K562 (cell line): ENCODE data around the gene DNAH1. TPM values are rescaled to one million over a fixed set of nuclear protein-coding genes. Genes with fewer than 3 reads are reported as not detected.

Experiments
- ATAC-seq: fragments of 200-7000 bp; cut with Tn5 transposase; 3 replicates; pipeline ENCODE4 v1.9.1; 2020; ENCODE audit warnings: moderate library complexity
- BruUV-seq: library from RNA; stranded (reverse); fragments of 400-500 nt; replicated peaks from 2 replicates; lab custom pipeline; 2021; lab: Mats Ljungman, UMichigan
- CTCF ChIA-PET: fragments of 300-600 bp; formaldehyde crosslinking; extraction: SDS; loops from one replicate; lab custom pipeline; 2021; ENCODE audit warnings: low intra/inter-chr PET ratio; lab: Yijun Ruan, JAX
- POLR2A ChIA-PET: fragments of 300-600, 350-650 bp; sonication (Branson Sonifier 250); formaldehyde crosslinking; extraction: SDS; loops from one replicate; lab custom pipeline; 2021; ENCODE audit warnings: antibody characterized with exemption, inconsistent platforms; lab: Yijun Ruan, JAX
- DNase-seq, 4 experiments: peaks; one replicate each; pipeline versions ENCODE4 v3.0.0 to v3.0.0-alpha.2; 2011 to 2018; ENCODE audit warnings: low spot score in 3 of 4, mixed read lengths in 3 of 4; ENCODE audit errors: extremely low read depth in 1 of 4
- FAIRE-seq: peaks from 2 replicates; lab custom pipeline; 2011; peaks lifted over from hg19 to GRCh38; lab: Jason Lieb, UNC
- H2AFZ ChIP-seq: 2 replicates; pipeline ENCODE4 v1.6.0; 2011; ENCODE audit warnings: low read depth, low read length, control low read depth, inconsistent platforms
- H3K27ac ChIP-seq: fragments of 200-600 bp; 3 replicates; pipeline ENCODE4 v1.8.0; 2011; ENCODE audit warnings: low read depth, mild to moderate bottlenecking, control low read depth, inconsistent platforms, low read length, moderate library complexity, mixed read lengths; ENCODE audit errors: extremely low read depth
- H3K27me3 ChIP-seq, 2 experiments: fragments of 300-600 bp in 1 of 2; 2 replicates in 1 of 2; 3 replicates in 1 of 2; pipeline versions ENCODE4 v1.6.0 to v1.8.0; 2011; ENCODE audit warnings: inconsistent platforms in 2 of 2, low read length in 2 of 2, mild to moderate bottlenecking in 1 of 2, mixed read lengths in 1 of 2, moderate library complexity in 1 of 2; ENCODE audit not compliant: control insufficient read depth in 2 of 2, insufficient read depth in 2 of 2
- H3K36me3 ChIP-seq: fragments of 300-600 bp; 3 replicates; pipeline ENCODE4 v1.8.0; 2011; ENCODE audit warnings: mild to moderate bottlenecking, low read length, inconsistent platforms; ENCODE audit not compliant: control insufficient read depth, insufficient read depth
- H3K4me1 ChIP-seq, 2 experiments: fragments of 200-600 bp in 1 of 2; replicated peaks in 1 of 2; 2 replicates in 1 of 2; 3 replicates in 1 of 2; pipeline versions ENCODE4 v1.5.1 to v1.8.0; 2011; ENCODE audit warnings: inconsistent platforms in 2 of 2, low read length in 2 of 2, mild to moderate bottlenecking in 1 of 2, mixed read lengths in 1 of 2, moderate library complexity in 1 of 2; ENCODE audit not compliant: control insufficient read depth in 2 of 2, insufficient read depth in 2 of 2
- H3K4me2 ChIP-seq: 2 replicates; pipeline ENCODE4 v1.6.1; 2011; ENCODE audit warnings: low read length, control low read depth, inconsistent platforms, mixed read lengths; ENCODE audit not compliant: insufficient read depth
- H3K4me3 ChIP-seq: fragments of 200-600 bp; sonication (generic), shearing (Covaris generic); 2 replicates; pipeline ENCODE4 v1.5.1; 2016; ENCODE audit warnings: control low read depth, inconsistent platforms
- H3K79me2 ChIP-seq: fragments of 200-600 bp; 3 replicates; pipeline ENCODE4 v1.8.0; 2011; ENCODE audit warnings: low read length, inconsistent platforms; ENCODE audit not compliant: control insufficient read depth, insufficient read depth
- H3K9ac ChIP-seq, 2 experiments: 2 replicates each; pipeline versions ENCODE4 v1.6.0 to v1.6.1; 2011; ENCODE audit warnings: low read depth in 2 of 2, low read length in 2 of 2, control low read depth in 1 of 2, inconsistent platforms in 1 of 2, mild to moderate bottlenecking in 1 of 2, mixed read lengths in 1 of 2; ENCODE audit not compliant: insufficient read depth in 1 of 2
- H3K9me1 ChIP-seq: one replicate; pipeline ENCODE4 v1.6.0; 2011; ENCODE audit warnings: inconsistent platforms, mild to moderate bottlenecking, low read length, moderate library complexity; ENCODE audit not compliant: control insufficient read depth, insufficient read depth
- H3K9me3 ChIP-seq: replicated peaks from 2 replicates; pipeline ENCODE4 v1.5.1; 2011; ENCODE audit warnings: low read depth, low read length, inconsistent platforms; ENCODE audit not compliant: control insufficient read depth, insufficient read depth
- H4K20me1 ChIP-seq: replicated peaks from 2 replicates; pipeline ENCODE4 v1.6.1; 2011; ENCODE audit warnings: low read length, inconsistent platforms, mixed read lengths; ENCODE audit not compliant: control insufficient read depth, insufficient read depth
- NFIC ChIP-seq: fragments of 450-650 bp; IDR thresholded peaks from 2 replicates; pipeline ENCODE4 v1.6.1; 2017; ENCODE audit warnings: mild to moderate bottlenecking, inconsistent platforms
- NR1H2 ChIP-seq: sonication (generic); formaldehyde crosslinking; IDR thresholded peaks from 2 replicates; pipeline ENCODE4 v1.4.0; 2020; ENCODE audit warnings: mild to moderate bottlenecking, missing genetic modification reagents
- PML ChIP-seq: IDR thresholded peaks from 2 replicates; pipeline ENCODE4 v1.6.1; 2012; ENCODE audit warnings: low read length, inconsistent platforms
- SNIP1 ChIP-seq: fragments of 450-650 bp; IDR thresholded peaks from 2 replicates; pipeline ENCODE4 v1.7.1; 2017; ENCODE audit warnings: low read depth, mild to moderate bottlenecking
- ZNF584 ChIP-seq: fragments of 200-800 bp; sonication (Bioruptor generic); IDR thresholded peaks from 2 replicates; pipeline ENCODE4 v1.6.1; 2016; ENCODE audit warnings: low read depth, mild to moderate bottlenecking, missing genetic modification characterization, missing compliant biosample characterization
- WGBS: fragments of 100-300 bp; shearing (Covaris generic); methylation state at CpG from one replicate; pipeline ENCODE4 v1.1.6; 2016; ENCODE audit warnings: low coverage, mixed read lengths; ENCODE audit not compliant: insufficient coverage; ENCODE audit errors: missing lambda C conversion rate; 5-methylcytosine and 5-hydroxymethylcytosine counted together
- in situ Hi-C: fragments of 300-500 bp; cut with MboI; formaldehyde crosslinking; loops from 4 replicates; pipeline ENCODE4 v1.15.0; 2018; ENCODE audit warnings: inconsistent platforms, mixed read lengths
- intact Hi-C: fragments of 100-400 bp; cut with micrococcal nuclease; formaldehyde crosslinking; loops from 2 replicates; pipeline ENCODE4 v1.14.2; 2022
- polyA plus RNA-seq, 8 experiments: library from polyadenylated mRNA; depleted of rRNA in 4 of 8; stranded (reverse) in 5 of 8; unstranded in 3 of 8; fragments of >200 nt; fragmentation: Nextera tagmentation in 2 of 8; fragmentation: Illumina TruSeq in 1 of 8; extraction: Ambion mirVana in 2 of 8; extraction: Trizol in 1 of 8; gene quantifications; 2 replicates each; pipeline versions ENCODE4 v1.2.1 to v1.2.3, GENCODE V29; 2011 to 2014; ENCODE audit warnings: inconsistent platforms in 1 of 8, missing spikeins in 1 of 8
- total RNA-seq, 7 experiments: library from RNA; depleted of rRNA in 6 of 7; stranded (reverse); fragments of >200 nt in 6 of 7; fragmentation: Illumina TruSeq in 2 of 7; extraction: Trizol in 2 of 7; gene quantifications; 2 replicates each; pipeline versions ENCODE4 v1.2.1 to v1.2.3, GENCODE V29; 2011 to 2021; ENCODE audit warnings: low replicate concordance in 1 of 7

DNAH1 gene
- total and polyA plus RNA-seq, 9 of the 15 experiments (the other 6 are each of a cell fraction or from before 2014, with no cell fraction given) = 0.04 to 0.84 (median 0.50) TPM

DNA sequence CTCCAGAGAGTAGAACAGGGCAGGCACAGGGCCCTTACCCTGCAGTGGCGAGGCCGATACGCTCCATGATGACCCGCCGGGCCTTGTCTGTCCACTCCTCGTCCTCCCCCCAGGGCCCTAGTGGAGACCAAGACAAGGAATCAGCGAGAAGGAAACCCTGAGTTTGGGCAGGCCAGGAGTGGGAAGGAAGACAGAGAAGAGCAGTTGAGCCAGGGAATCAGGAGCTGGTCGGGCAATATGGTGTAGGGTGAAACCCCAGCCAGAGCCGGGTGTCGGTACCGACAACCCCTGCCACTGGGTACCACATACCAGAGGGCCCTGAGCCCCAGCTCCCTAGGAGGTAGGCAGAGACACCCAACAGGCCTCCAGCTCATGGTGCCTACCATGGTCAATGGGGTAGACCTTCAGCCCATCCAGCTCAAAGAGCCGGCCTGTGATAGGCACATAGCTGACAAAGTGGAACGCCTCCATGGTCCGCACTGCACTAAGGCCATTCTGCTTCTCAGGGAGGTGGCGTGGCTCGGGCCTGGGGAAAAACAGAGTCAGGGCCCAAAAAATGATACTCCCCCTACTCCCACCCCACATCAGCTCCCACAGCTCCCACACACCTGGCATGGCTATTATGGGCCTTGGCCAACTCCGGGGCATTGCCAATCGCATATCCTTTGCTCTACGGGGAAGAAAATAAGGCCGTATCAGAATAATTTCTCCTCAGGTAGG, 90.8 kb downstream of the DNAH1 start:
- no peaks in the 10 kb centered on the region for H3K9me3 ChIP-seq
- peaks cover 6 to 16% of the 10 kb centered on the region in 2 experiments; a peak in 4 of 5 replicates for H3K4me1 ChIP-seq
- H3K4me2 ChIP-seq = no peak overlapping the region
- FAIRE-seq (no peak), ATAC-seq (no peak), DNase-seq (no peak)
- TF ChIP-seq PML (no peak), NR1H2 (no peak), ZNF584 (no peak)
- H3K27me3 ChIP-seq = no peaks in the 10 kb centered on the region
- H3K27ac ChIP-seq = no peak overlapping the region
- BruUV-seq = no TSS peak
- H3K9ac ChIP-seq = 0 out of 4 replicates have a peak overlapping the region, but pooled peaks of 1 of the 2 experiments have one; percentile 14
- intact Hi-C loops (no loop called here), in situ Hi-C loops (no loop called here)
- peaks cover 69% of the 10 kb centered on the region; the same call in 2 of the 3 replicates for H3K36me3 ChIP-seq
- H3K4me3 ChIP-seq = no peak overlapping the region
- peaks cover 36% of the 10 kb centered on the region for H3K79me2 ChIP-seq
- ChIA-PET CTCF (no interaction called here), POLR2A (interaction anchor here (1.6 kb wide), 1 partner anchor 9 kb away, joined by 11 read pairs; no protein-coding TSS in a partner anchor)
- no peaks in the 10 kb centered on the region for H4K20me1 ChIP-seq
- no peak overlapping the region for H2AFZ ChIP-seq
- 95% methylated on average over 16 of the region's 20 CpGs for WGBS
- no peaks in the 10 kb centered on the region for H3K9me1 ChIP-seq

DNA sequence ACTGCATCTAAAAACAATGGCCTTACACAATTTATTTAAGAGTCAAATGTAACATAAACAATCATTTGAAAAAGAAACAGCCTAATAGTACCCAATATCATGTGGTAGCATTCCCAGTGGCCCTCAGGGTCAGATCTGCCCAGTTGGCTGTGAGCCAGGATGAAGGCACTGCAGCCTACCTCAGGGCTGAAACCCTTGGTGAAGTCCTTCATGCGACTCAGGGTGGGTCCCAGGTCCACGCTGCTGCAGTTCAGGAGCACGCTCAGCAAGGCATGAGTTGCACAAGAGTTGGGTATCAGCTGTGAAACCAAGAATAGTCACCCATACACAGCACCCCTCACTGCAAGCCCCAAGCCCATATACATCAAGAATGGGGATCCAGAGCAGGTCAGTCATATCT, 91.7 kb downstream of the DNAH1 start:
- ATAC-seq (no peak), DNase-seq (no peak), FAIRE-seq (no peak)
- no peak overlapping the region for H3K4me3 ChIP-seq
- no peak overlapping the region for H3K4me2 ChIP-seq
- H3K9me3 ChIP-seq = no peaks in the 10 kb centered on the region
- ChIA-PET POLR2A (interaction anchor here (1.6 kb wide), 1 partner anchor 10 kb away, joined by 11 read pairs; no protein-coding TSS in a partner anchor), CTCF (no interaction called here)
- peaks cover 11 to 14% of the 10 kb centered on the region in 2 experiments; a peak in 4 of 5 replicates for H3K4me1 ChIP-seq
- peaks cover 65% of the 10 kb centered on the region for H3K36me3 ChIP-seq
- BruUV-seq = no TSS peak
- intact Hi-C loops = no loop called here
- no peak overlapping the region for H3K27ac ChIP-seq
- H2AFZ ChIP-seq = no peak overlapping the region
- 97% methylated on average over 3 of the region's 3 CpGs for WGBS
- H3K27me3 ChIP-seq = no peaks in the 10 kb centered on the region
- H4K20me1 ChIP-seq = no peaks in the 10 kb centered on the region
- H3K9me1 ChIP-seq = no peaks in the 10 kb centered on the region
- no peak overlapping the region for H3K9ac ChIP-seq
- TF ChIP-seq SNIP1 (no peak), NFIC (peak; percentile 58)
- in situ Hi-C loops = no loop called here
- H3K79me2 ChIP-seq = peaks cover 44% of the 10 kb centered on the region
